Naive thymus-derived CD8-positive, alpha-beta T cell (primary cell): ENCODE measurements around the gene ITPKB. TPM values are rescaled to one million over a fixed set of nuclear protein-coding genes. Genes with fewer than 3 reads are reported as not detected.
A peak's percentile ranks its signal among the peaks of the same experiment; 100 is the strongest.

Experiments used
- ATAC-seq, 2 donors: fragments of 150-1000 bp; cut with Tn5 transposase in 1 of 2; sonication (Bioruptor Pico), chemical (Tn5 transposase) in 1 of 2; 1 replicate in 1 of 2; 2 replicates in 1 of 2; pipeline ENCODE4 v1.10.0; 2021; ENCODE audit warnings: mild to moderate bottlenecking in 2 of 2, moderate library complexity in 2 of 2
- POLR2A ChIA-PET: fragments of 350-600 bp; sonication (Branson Sonifier 250); formaldehyde crosslinking; loops from one replicate; lab custom pipeline; 2021; ENCODE audit warnings: antibody characterized with exemption; lab: Charles Lee
- DNase-seq, 10 donors: peaks; one replicate each; pipeline versions ENCODE4 v3.0.0 to v3.0.0-alpha.2; 2020 to 2022
- H3K27ac Mint-ChIP-seq, 10 donors: one replicate each; pipeline ENCODE4 v1.8.0; 2020 to 2022; ENCODE audit warnings: mild to moderate bottlenecking in 10 of 10, mixed read lengths in 10 of 10, moderate library complexity in 4 of 10, inconsistent platforms in 1 of 10
- H3K27me3 Mint-ChIP-seq, 5 donors: one replicate each; pipeline ENCODE4 v1.8.0; 2021 to 2022; ENCODE audit warnings: mixed read lengths in 5 of 5
- H3K36me3 Mint-ChIP-seq, 3 donors: one replicate each; pipeline ENCODE4 v1.8.0; 2020 to 2022; ENCODE audit warnings: mixed read lengths in 3 of 3, mild to moderate bottlenecking in 2 of 3, inconsistent platforms in 1 of 3
- H3K4me1 Mint-ChIP-seq, 4 donors: one replicate each; pipeline ENCODE4 v1.8.0; 2021 to 2022; ENCODE audit warnings: mixed read lengths in 4 of 4
- H3K4me3 Mint-ChIP-seq, 10 donors: one replicate each; pipeline ENCODE4 v1.8.0; 2020 to 2022; ENCODE audit warnings: mild to moderate bottlenecking in 10 of 10, mixed read lengths in 10 of 10, moderate library complexity in 6 of 10, inconsistent platforms in 1 of 10
- H3K9me3 Mint-ChIP-seq, 9 donors: one replicate each; pipeline ENCODE4 v1.8.0; 2020 to 2022; ENCODE audit warnings: mixed read lengths in 9 of 9, mild to moderate bottlenecking in 3 of 9, inconsistent platforms in 1 of 9, moderate library complexity in 1 of 9
- polyA plus RNA-seq, 3 donors: library from polyadenylated mRNA; unstranded; fragments of 300-500 nt; fragmentation: Illumina TruSeq; gene quantifications; one replicate each; pipeline ENCODE4 v1.2.3, GENCODE V29; 2021
- total RNA-seq, 8 experiments: library from RNA in 2 of 8; stranded (reverse) in 2 of 8; gene quantifications; one replicate each; pipeline ENCODE4 v1.2.3 and lab custom pipeline; 2021 to 2026

Gene ITPKB
- total and polyA plus RNA-seq, 5 experiments from 2014 or later, result 72.3 to 185 (median 74.3) TPM

- POLR2A ChIA-PET, result interaction anchor here (0.5 to 33.5 kb wide), 2 partner anchors 17 to 72 kb away, joined by 5 to 613 read pairs; no protein-coding TSS in a partner anchor
- Mint-ChIP-seq H3K4me1 (peaks cover 49 to 61% (median 54%) of the 10 kb centered on the region in 4 donors), H3K27me3 (no peaks in the 10 kb centered on the region), H3K27ac (peak overlapping the region in 9 of 10 donors; percentile 69 to 100 (median 83)), H3K4me3 (peak overlapping the region in 3 of 10 donors; percentile 2 to 80 (median 3)), H3K36me3 (peaks cover 0 to 56% (median 12%) of the 10 kb centered on the region in 3 donors), H3K9me3 (no peaks in the 10 kb centered on the region)
- ATAC-seq (no peak), DNase-seq (no peak)
Observed at GRCh38 chr1:226670073-226670472, 69.0 kb downstream of the ITPKB start.

- H3K27ac Mint-ChIP-seq, result peak overlapping the region in 4 of 10 donors; percentile 76 to 90 (median 86)
- DNase-seq (no peak), ATAC-seq (no peak)
- peaks cover 0 to 56% (median 10%) of the 10 kb centered on the region in 3 donors for H3K36me3 Mint-ChIP-seq
- POLR2A ChIA-PET, result interaction anchor here (0.9 to 33.5 kb wide), 3 partner anchors 10 to 55 kb away, joined by 3 to 613 read pairs (median 15); no protein-coding TSS in a partner anchor
- peak overlapping the region in 5 of 10 donors; percentile 24 to 49 (median 30) for H3K4me3 Mint-ChIP-seq
- H3K27me3 Mint-ChIP-seq, result no peaks in the 10 kb centered on the region
- H3K9me3 Mint-ChIP-seq, result no peaks in the 10 kb centered on the region
- H3K4me1 Mint-ChIP-seq, result peaks cover 31 to 61% (median 36%) of the 10 kb centered on the region in 4 donors
Observed at GRCh38 chr1:226668173-226668560, 70.9 kb downstream of the ITPKB start.

- ATAC-seq, result no peak
- H3K4me1 Mint-ChIP-seq, result peaks cover 17 to 54% (median 21%) of the 10 kb centered on the region in 4 donors
Observed at GRCh38 chr1:226666692-226667091, 72.4 kb downstream of the ITPKB start.

GRCh38 chr1:226666164-226666506 is 72.9 kb downstream of the ITPKB start:
- Mint-ChIP-seq H3K4me3 (peak overlapping the region in 9 of 10 donors; percentile 41 to 83 (median 70)), H3K4me1 (peaks cover 11 to 50% (median 16%) of the 10 kb centered on the region in 4 donors), H3K36me3 (peaks cover 0 to 47% (median 7%) of the 10 kb centered on the region in 3 donors), H3K27ac (peak overlapping the region in 2 of 10 donors; percentile 90 to 95), H3K9me3 (no peaks in the 10 kb centered on the region), H3K27me3 (no peaks in the 10 kb centered on the region)
- POLR2A ChIA-PET, result interaction anchor here (0.8 to 33.5 kb wide), 3 partner anchors 8 to 70 kb away, joined by 3 to 613 read pairs (median 613); no protein-coding TSS in a partner anchor
- DNase-seq (no peak), ATAC-seq (no peak)

More at GRCh38 chr1:226666692-226667091, 72.4 kb downstream of the ITPKB start:
- Mint-ChIP-seq H3K36me3 (peaks cover 0 to 47% (median 10%) of the 10 kb centered on the region in 3 donors), H3K4me3 (peak overlapping the region in 8 of 10 donors; percentile 33 to 77 (median 70)), H3K9me3 (no peaks in the 10 kb centered on the region), H3K27ac (peak overlapping the region in 3 of 10 donors; percentile 76 to 95 (median 90)), H3K27me3 (no peaks in the 10 kb centered on the region)
- DNase-seq, result no peak
- POLR2A ChIA-PET, result interaction anchor here (0.8 to 33.5 kb wide), 3 partner anchors 7 to 26 kb away, joined by 3 to 613 read pairs (median 613); no protein-coding TSS in a partner anchor

- ATAC-seq (peak; percentile 4 to 6), DNase-seq (peak in 1 of 10 donors; percentile 39)
- no peaks in the 10 kb centered on the region for H3K9me3 Mint-ChIP-seq
- peak overlapping the region in 2 of 10 donors; percentile 90 to 95 for H3K27ac Mint-ChIP-seq
- no peaks in the 10 kb centered on the region for H3K27me3 Mint-ChIP-seq
- H3K4me3 Mint-ChIP-seq, result peak overlapping the region in 9 of 10 donors; percentile 41 to 83 (median 70)
- POLR2A ChIA-PET, result interaction anchor here (0.8 to 33.5 kb wide), 3 partner anchors 8 to 71 kb away, joined by 3 to 613 read pairs (median 613); no protein-coding TSS in a partner anchor
- peaks cover 6 to 48% (median 11%) of the 10 kb centered on the region in 4 donors for H3K4me1 Mint-ChIP-seq
- peaks cover 0 to 46% (median 3%) of the 10 kb centered on the region in 3 donors for H3K36me3 Mint-ChIP-seq
Observed at GRCh38 chr1:226665505-226666163, 73.4 kb downstream of the ITPKB start.

- H3K27ac Mint-ChIP-seq, result peak overlapping the region in 1 of 10 donors; percentile 97
- H3K36me3 Mint-ChIP-seq, result peaks cover 0 to 49% (median 3%) of the 10 kb centered on the region in 3 donors
- no peaks in the 10 kb centered on the region for H3K27me3 Mint-ChIP-seq
- H3K4me3 Mint-ChIP-seq, result peak overlapping the region in 7 of 10 donors; percentile 28 to 91 (median 81)
- ATAC-seq (no peak), DNase-seq (peak in 1 of 10 donors; percentile 55)
- POLR2A ChIA-PET, result interaction anchor here (0.9 to 33.5 kb wide), 4 partner anchors 10 to 72 kb away, joined by 3 to 613 read pairs (median 308); no protein-coding TSS in a partner anchor
- H3K9me3 Mint-ChIP-seq, result no peaks in the 10 kb centered on the region
- H3K4me1 Mint-ChIP-seq, result peaks cover 0 to 52% (median 5%) of the 10 kb centered on the region in 4 donors
Observed at GRCh38 chr1:226664413-226665101, 74.5 kb downstream of the ITPKB start.

- H3K27ac Mint-ChIP-seq, result peak overlapping the region in 1 of 10 donors; percentile 97
- peak overlapping the region in 9 of 10 donors; percentile 54 to 91 (median 81) for H3K4me3 Mint-ChIP-seq
- no peaks in the 10 kb centered on the region for H3K9me3 Mint-ChIP-seq
- no peak for DNase-seq
- H3K36me3 Mint-ChIP-seq, result peaks cover 0 to 40% (median 3%) of the 10 kb centered on the region in 3 donors
- POLR2A ChIA-PET, result interaction anchor here (1.5 to 33.5 kb wide), 4 partner anchors 10 to 68 kb away, joined by 3 to 613 read pairs (median 311); no protein-coding TSS in a partner anchor
- peaks cover 0 to 56% (median 0%) of the 10 kb centered on the region in 4 donors for H3K4me1 Mint-ChIP-seq
- no peaks in the 10 kb centered on the region for H3K27me3 Mint-ChIP-seq
- ATAC-seq, result no peak
Observed at GRCh38 chr1:226663327-226663704, 75.8 kb downstream of the ITPKB start.

- POLR2A ChIA-PET, result interaction anchor here (1.2 to 33.5 kb wide), 6 partner anchors 9 to 68 kb away, joined by 3 to 613 read pairs (median 7); no protein-coding TSS in a partner anchor
- H3K27me3 Mint-ChIP-seq, result no peaks in the 10 kb centered on the region
- H3K4me3 Mint-ChIP-seq, result peak overlapping the region in 9 of 10 donors; percentile 54 to 91 (median 81)
- peak; percentile 83 to 88 for ATAC-seq
- peak overlapping the region in 1 of 10 donors; percentile 97 for H3K27ac Mint-ChIP-seq
- peaks cover 0 to 43% (median 3%) of the 10 kb centered on the region in 3 donors for H3K36me3 Mint-ChIP-seq
- peak; percentile 61 to 93 (median 84) for DNase-seq
- H3K4me1 Mint-ChIP-seq, result peaks cover 0 to 56% (median 0%) of the 10 kb centered on the region in 4 donors
- no peaks in the 10 kb centered on the region for H3K9me3 Mint-ChIP-seq
Observed at GRCh38 chr1:226662642-226663326, 76.3 kb downstream of the ITPKB start.

GRCh38 chr1:226661965-226662364 is 77.1 kb downstream of the ITPKB start:
- H3K4me3 Mint-ChIP-seq, result peak overlapping the region in 7 of 10 donors; percentile 70 to 91 (median 83)
- peak overlapping the region in 1 of 10 donors; percentile 97 for H3K27ac Mint-ChIP-seq
- peaks cover 0 to 42% (median 3%) of the 10 kb centered on the region in 3 donors for H3K36me3 Mint-ChIP-seq
- peaks cover 0 to 55% (median 0%) of the 10 kb centered on the region in 4 donors for H3K4me1 Mint-ChIP-seq
- peak in 1 of 10 donors; percentile 45 for DNase-seq
- H3K27me3 Mint-ChIP-seq, result no peaks in the 10 kb centered on the region
- H3K9me3 Mint-ChIP-seq, result no peaks in the 10 kb centered on the region
- POLR2A ChIA-PET, result interaction anchor here (1.0 to 33.5 kb wide), 7 partner anchors 9 to 77 kb away, joined by 3 to 613 read pairs (median 5); partner anchors contain the start of gene ITPKB
- no peak for ATAC-seq

- ATAC-seq (no peak), DNase-seq (peak in 1 of 10 donors; percentile 59)
- Mint-ChIP-seq H3K27ac (peak overlapping the region in 1 of 10 donors; percentile 97), H3K4me3 (peak overlapping the region in 8 of 10 donors; percentile 70 to 91 (median 82)), H3K36me3 (peaks cover 0 to 43% (median 3%) of the 10 kb centered on the region in 3 donors), H3K4me1 (peaks cover 0 to 56% (median 0%) of the 10 kb centered on the region in 4 donors), H3K9me3 (no peaks in the 10 kb centered on the region), H3K27me3 (no peaks in the 10 kb centered on the region)
- POLR2A ChIA-PET, result interaction anchor here (0.8 to 33.5 kb wide), 10 partner anchors 8 to 78 kb away, joined by 3 to 613 read pairs (median 4); partner anchors contain the start of gene ITPKB
Observed at GRCh38 chr1:226661271-226661670, 77.8 kb downstream of the ITPKB start.
